Neutrophil (primary cell): ENCODE results near the gene SLC17A3.

Experiments
- H3K27ac ChIP-seq: fragments of 200-600 bp; sonication (generic); 2 replicates; pipeline ENCODE4 v1.5.1; 2016; ENCODE audit warnings: mild to moderate bottlenecking, moderate library complexity
- H3K27me3 ChIP-seq: fragments of 200-600 bp; sonication (generic); 2 replicates; pipeline ENCODE4 v1.6.0; 2016; ENCODE audit warnings: mild to moderate bottlenecking
- H3K36me3 ChIP-seq: fragments of 200-600 bp; sonication (generic); 2 replicates; pipeline ENCODE4 v1.5.1; 2017
- H3K4me1 ChIP-seq, 2 experiments: fragments of 200-600 bp in 1 of 2; sonication (generic) in 1 of 2; 1 replicate in 1 of 2; 2 replicates in 1 of 2; pipeline versions ENCODE4 v1.5.1 to v1.6.1; 2013 to 2016; ENCODE audit warnings: low read depth in 1 of 2, low read length in 1 of 2, mild to moderate bottlenecking in 1 of 2, moderate library complexity in 1 of 2; ENCODE audit not compliant: control insufficient read depth in 1 of 2, insufficient read depth in 1 of 2
- H3K4me3 ChIP-seq, 2 experiments: fragments of 200-600 bp in 1 of 2; sonication (generic) in 1 of 2; 1 replicate in 1 of 2; 2 replicates in 1 of 2; pipeline ENCODE4 v1.5.1; 2013 to 2016; ENCODE audit warnings: low read depth in 1 of 2, low read length in 1 of 2, mild to moderate bottlenecking in 1 of 2, moderate library complexity in 1 of 2
- H3K9me3 ChIP-seq: fragments of 200-600 bp; sonication (generic); 2 replicates; pipeline ENCODE4 v1.5.1; 2016
- CTCF ChIP-seq: fragments of 200-600 bp; sonication (generic); IDR thresholded peaks from 2 replicates; pipeline ENCODE4 v1.5.1; 2016; ENCODE audit warnings: antibody characterized with exemption

Gene SLC17A3

GRCh38 chr6:25831532-25832306 is 42.3 kb downstream of the SLC17A3 start, which contains the start of gene SLC17A1:
TSS of gene SLC17A1 (minus strand) at chr6:25832052. CDS start at chr6:25830557, 1,495 bp downstream.
- Histone ChIP-seq H3K9me3 (no peaks in the 10 kb centered on the region), H3K4me1 (no peaks in the 10 kb centered on the region), H3K36me3 (no peaks in the 10 kb centered on the region), H3K4me3 (no peak within 1 kb of the TSS), H3K27me3 (no peaks in the 10 kb centered on the region), H3K27ac (no peak within 1 kb of the TSS)
- no peak for TF ChIP-seq CTCF

- H3K9me3 ChIP-seq: no peaks in the 10 kb centered on the region
- no peaks in the 10 kb centered on the region for H3K36me3 ChIP-seq
- H3K27ac ChIP-seq: no peak overlapping the region
- no peaks in the 10 kb centered on the region for H3K4me1 ChIP-seq
- no peak for TF ChIP-seq CTCF
- H3K4me3 ChIP-seq: no peak overlapping the region
- H3K27me3 ChIP-seq: no peaks in the 10 kb centered on the region
Observed at GRCh38 chr6:25830458-25830857, 43.6 kb downstream of the SLC17A3 start.

GRCh38 chr6:25829375-25829774 is 44.7 kb downstream of the SLC17A3 start:
- Histone ChIP-seq H3K36me3 (no peaks in the 10 kb centered on the region), H3K4me1 (no peaks in the 10 kb centered on the region), H3K27me3 (no peaks in the 10 kb centered on the region), H3K4me3 (no peak overlapping the region), H3K9me3 (no peaks in the 10 kb centered on the region), H3K27ac (no peak overlapping the region)
- no peak for TF ChIP-seq CTCF

- TF ChIP-seq CTCF: no peak
- H3K36me3 ChIP-seq: no peaks in the 10 kb centered on the region
- H3K4me3 ChIP-seq: no peak overlapping the region
- H3K9me3 ChIP-seq: no peaks in the 10 kb centered on the region
- H3K27ac ChIP-seq: no peak overlapping the region
- H3K4me1 ChIP-seq: no peaks in the 10 kb centered on the region
- H3K27me3 ChIP-seq: no peaks in the 10 kb centered on the region
Observed at GRCh38 chr6:25821341-25821740, 52.7 kb downstream of the SLC17A3 start.

GRCh38 chr6:25816252-25816651 is 57.8 kb downstream of the SLC17A3 start:
- TF ChIP-seq CTCF: no peak
- no peaks in the 10 kb centered on the region for H3K27me3 ChIP-seq
- H3K27ac ChIP-seq: no peak overlapping the region
- no peaks in the 10 kb centered on the region for H3K9me3 ChIP-seq
- no peaks in the 10 kb centered on the region for H3K36me3 ChIP-seq
- no peak overlapping the region for H3K4me3 ChIP-seq
- H3K4me1 ChIP-seq: no peaks in the 10 kb centered on the region
